LoVo (cell line): ENCODE results near the gene ACTR1A.
"Not testable (repeated sequence)": the region's sequence is repeated elsewhere in the genome, so short reads cannot be mapped to it uniquely, and the experiment has no call there.

ENCODE experiments used
- DNase-seq: peaks from one replicate; pipeline ENCODE4 v3.0.0-alpha.2; 2016; ENCODE audit warnings: low spot score

The ACTR1A gene

DNA sequence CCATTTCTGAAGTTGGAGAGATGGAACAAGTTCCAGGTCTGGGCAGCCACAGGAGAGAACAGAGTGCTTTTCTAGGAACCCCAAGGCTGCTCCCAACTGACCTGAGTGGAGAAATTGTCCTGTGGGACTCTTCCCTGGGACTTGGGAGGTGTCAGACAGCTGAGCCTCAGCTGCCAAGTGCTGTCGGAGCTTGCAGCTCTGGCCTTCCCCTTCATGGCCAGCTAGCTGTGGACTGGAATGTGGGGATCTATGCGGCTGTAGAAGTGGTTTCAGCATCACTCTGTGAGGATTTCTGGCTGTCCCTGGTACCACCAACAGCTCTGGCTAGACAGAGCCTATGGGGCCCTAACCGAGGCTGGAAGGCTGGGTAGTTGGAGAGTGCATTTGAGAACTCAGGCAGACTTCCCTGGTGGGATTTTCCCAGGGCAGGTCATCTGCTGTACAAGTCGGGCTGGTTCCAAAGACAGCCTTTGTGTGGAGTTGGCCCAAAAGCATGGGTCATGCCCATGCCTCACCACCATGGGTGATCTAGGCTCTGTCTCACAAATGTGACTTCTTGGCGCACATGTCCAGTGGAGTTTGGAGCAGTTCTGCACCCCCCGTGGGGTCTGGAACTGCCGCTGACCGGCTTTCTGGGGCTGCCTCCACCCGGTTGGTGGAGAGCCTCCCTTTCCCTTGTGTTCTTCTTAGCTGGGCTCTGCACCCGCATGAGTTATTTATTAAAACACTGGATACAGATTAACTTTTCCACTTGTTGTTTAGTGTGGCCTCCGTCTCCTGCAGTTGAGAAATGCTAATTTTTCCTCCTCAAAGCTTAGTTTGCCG, 12.2 kb upstream of the ACTR1A start:
- DNase-seq, result no peak

DNA sequence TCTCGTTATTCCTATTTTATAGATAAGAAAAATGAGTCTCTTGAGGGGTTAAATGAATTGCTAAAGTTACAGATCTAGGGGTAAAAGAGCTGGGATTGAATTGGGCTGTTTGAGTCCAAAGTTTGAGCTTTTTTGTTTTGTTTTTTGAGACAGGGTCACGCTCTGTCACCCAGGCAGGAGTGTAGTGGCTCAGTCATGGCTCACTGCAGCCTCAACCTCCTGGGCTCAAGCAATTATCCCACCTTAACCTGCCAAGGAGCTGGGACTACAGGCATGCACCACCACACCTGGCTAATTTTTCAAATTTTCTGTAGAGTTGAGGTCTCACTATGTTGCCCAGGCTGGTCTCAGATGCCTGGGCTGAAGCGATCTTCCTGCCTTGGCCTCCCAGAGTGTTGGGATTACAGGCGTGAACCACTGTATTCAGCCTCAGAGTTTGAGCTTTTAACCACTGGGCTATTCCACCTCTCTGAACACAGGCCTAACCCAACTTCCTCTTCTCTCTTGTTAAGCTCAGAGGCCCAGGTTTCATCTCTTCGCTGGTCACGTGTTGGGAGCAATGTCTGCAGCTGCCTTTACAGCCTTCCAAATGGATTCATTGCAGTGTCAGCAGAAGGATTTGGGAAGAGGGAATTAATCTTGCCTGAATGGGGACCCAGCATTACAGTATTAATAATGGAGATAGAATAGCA, 9.2 kb upstream of the ACTR1A start:
- no peak for DNase-seq

DNA sequence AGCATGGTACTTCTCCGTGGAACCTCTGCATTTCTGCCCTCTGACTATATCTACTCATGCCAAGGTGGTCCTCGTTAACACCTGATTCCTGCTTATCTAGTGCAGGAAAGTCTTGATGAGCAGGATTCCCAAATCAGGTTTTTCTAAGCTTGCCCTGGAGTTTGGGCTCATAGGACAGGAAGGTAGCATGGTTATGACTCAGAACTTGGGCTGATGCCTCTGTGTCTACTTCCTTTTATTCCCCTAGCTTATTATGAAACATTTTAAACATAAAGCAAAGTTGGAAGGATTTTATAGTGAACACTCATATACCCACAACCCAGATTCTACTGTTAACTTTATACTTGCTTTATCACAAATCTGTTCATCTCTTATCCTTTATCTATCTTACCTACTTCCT, 6.9 kb upstream of the ACTR1A start:
- no peak for DNase-seq

DNA sequence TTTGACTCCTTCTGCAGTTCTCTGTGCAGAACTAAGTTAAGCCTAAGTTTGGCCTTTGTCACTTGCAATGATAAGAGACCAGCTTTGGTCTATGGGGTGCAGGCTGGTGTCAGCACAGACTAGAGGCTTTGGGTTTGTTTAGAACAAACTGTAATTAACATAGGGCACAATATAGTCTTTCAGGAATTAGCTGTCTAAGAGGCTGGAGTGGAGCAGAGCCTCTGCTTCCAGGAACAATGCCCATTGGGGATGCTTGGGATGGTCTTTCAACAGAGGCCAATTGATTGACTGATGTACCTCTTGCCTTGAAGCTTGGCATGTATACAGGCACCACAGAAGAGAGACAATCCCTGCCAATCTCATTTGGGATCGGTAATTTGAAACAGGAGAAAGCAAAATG, 6.0 kb upstream of the ACTR1A start:
- no peak for DNase-seq

DNA sequence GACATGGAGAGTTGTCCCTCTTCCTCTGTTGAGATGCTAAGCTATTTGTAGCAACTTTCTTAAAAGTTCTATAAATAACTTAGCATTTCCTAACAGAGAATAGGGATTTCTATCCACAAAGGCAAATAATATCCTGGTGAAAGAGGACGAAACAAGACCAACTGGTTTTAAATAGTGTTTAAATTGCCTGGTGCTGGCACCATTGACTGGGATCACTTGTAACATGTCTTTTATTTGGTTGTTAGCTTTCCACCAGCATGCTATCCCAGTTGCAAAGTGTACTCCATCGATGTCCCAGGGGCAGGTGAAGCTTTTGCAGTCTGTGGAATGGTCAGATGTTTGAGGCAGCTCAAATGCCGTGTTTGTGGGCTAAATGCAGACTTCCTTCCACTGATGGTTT, 5.0 kb upstream of the ACTR1A start:
- DNase-seq, result no peak

DNA sequence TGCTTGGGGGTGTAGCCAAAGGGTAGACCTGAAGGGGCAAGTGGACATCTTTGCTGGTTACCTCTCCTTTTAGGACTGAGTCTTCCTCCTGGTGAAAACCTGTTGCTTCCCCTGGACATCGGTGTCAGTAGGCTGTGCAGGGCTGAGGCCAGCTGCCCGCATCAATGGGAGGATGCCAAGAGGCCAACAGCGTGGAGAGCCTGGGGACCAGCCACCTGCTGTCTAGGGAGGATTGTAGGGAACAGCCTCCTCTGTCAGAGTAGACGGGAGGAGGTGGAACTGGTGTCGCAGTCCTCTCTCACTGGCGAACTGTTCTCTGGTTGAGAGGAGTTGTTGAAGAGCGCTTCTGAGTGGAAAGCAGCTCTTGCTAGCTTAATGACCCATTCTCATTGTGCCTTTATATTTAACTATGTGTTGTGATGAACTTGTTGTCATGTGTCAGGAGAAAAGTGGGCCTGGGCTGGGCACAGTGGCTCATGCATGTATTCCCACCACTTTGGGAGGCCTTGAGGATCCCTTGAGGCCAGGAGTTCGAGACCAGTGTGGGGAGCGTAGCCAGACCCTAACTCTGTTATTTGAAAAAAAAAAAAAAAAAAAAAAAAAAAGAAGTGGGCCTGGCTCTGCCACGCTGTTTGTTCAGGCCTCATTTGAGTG, 3.1 kb upstream of the ACTR1A start:
- DNase-seq, result no peak

DNA sequence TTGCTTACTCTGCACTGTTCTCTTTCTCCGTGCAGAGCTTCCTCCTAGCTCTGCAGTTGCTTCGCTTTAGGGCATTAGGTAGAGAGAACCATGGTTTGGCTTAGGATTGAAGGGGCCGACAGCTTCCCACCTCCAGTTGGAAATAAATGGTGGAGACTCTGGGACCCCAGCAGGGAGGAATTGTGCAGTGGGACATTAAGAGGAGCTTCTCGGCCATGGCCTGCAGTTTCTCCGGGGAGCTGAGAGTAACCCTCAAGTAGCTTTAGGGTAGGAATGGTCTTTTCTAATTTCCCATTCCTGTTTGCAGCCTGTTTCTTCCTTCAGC, 2.4 kb upstream of the ACTR1A start:
- no peak for DNase-seq

DNA sequence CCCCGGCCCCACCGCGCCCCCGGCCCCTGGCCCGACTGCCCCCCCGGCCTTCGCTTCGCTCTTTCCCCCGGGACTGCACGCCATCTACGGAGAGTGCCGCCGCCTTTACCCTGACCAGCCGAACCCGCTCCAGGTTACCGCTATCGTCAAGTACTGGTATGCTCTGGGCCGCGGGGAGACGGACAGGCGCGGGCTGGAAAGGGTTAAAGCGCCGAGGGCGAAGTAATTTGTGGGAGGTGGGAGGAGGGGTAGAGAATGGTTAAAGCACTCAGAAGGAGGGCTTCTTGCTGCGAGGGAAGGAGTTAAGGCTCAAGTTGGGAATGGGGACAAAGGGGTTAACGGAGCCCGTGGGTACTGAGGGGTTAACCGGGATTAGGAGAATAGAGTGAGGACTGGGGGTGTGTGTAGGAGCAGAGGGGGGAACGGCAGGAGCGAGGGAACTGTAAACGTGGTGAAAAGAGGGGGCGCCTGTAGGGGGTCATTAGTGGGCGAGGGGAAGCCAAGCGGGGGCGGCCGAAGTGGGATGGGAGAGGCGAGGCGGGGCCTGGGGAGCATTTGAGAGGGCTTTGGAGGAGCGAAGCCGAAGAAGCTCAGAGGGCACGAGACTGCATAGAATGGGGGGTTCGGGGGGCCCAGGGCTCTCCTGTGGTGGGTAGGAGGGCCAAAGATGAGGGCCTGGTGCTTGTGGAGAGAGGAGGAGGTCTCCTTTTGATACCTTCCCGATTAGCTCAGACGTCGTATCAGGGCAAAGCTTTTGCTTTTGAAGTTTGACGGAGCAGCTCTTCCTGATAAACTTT, 1.9 kb upstream of the ACTR1A start:
- no peak for DNase-seq

DNA sequence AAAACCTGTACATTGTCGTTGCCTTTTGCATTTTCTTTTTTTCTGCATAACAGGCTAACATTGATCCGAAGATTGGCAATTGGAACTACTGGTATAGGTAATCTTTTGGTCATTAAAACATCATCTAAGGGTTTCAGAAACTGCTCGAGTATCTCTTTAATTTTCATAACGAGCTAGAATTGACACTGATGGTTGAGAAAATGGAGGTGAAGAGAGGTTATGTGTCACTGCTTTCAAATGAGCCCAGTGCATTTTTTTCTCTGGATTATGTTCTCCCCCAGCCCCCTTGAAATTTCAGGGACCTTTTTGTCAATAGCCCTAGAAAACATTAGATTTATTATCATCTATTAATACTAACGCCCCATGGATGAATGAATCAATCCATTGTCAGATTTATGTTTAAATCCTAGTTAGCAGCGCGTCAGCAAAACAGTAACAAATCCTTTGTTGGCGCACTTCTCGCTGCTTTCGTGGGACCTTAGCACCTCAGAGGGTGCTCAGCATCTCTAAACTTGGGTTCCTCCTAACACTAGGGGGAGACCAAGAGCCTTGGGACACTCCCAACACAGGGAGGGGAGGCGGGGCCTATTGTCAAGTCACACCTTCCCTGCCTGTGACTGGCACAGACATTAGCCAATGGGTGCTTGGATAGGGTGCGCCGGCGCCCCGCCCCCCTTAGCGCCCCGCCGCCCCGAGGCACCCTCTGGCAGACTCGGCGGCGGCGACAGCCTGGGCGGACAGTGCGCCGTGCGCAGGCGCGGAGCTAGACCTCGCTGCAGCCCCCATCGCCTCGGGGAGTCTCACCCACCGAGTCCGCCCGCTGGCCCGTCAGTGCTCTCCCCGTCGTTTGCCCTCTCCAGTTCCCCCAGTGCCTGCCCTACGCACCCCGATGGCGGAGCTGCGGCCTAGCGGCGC, 1.0 kb upstream of the ACTR1A start, which contains the start of gene SUFU:
SUFU (plus strand) TSS at position 709 of the 915 bp plus-strand sequence; CDS start at position 890, 181 bp downstream.
- DNase-seq, result peak; percentile 97

DNA sequence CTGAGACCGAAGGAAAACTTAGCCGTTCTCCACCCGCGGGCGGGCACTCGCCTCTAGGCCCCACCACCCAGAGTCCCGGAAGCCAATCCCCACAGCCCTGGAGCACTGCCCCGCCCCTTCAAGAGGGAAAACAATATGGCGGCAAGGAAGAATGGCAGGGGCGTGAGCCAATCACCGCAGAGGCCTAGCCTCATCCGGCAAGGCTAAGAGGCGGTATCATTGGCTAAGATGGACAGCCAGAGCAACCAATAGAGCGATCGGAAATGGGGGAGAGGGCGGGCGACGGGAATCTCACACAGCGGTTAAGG, 529 bp downstream of the ACTR1A start:
- peak; percentile 99 for DNase-seq

DNA sequence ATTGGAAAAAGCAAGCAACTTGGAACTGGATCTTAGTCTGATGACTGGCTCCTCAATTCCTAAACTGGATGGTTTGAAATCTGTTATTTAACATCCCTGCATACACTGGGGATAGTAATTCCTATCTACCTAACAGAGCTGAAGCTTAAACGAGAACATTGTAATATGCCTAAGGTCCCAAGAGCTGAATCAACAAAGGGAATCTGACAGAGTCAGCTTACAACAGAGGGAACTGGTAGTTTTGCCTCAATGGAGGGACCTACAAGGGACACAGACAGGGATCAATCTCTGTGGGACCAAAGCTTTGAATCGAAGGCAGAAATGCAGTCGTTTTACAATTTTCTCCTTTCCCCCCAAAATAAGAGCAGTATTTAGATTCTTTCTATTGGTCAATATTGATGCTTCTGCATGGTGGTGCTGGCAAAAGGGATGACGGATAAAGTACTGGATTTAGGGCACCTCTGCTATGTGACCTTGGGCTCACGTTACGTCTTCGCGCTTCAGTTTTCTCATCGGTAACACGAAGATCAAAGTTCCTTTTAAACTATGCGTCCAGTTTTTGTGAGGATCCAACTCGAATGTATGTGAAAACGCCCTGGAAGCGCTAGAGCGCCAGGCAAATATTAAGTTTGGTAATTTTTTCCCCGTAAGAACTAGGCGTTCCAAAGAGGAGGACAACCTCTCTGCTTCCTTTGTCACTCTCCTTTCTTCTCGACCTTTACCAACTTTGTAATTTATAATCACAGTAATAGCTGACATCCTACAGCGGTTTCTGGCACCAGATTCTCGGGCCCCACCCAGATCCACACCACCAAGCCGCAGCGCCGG, 1.1 kb downstream of the ACTR1A start:
- no peak for DNase-seq

DNA sequence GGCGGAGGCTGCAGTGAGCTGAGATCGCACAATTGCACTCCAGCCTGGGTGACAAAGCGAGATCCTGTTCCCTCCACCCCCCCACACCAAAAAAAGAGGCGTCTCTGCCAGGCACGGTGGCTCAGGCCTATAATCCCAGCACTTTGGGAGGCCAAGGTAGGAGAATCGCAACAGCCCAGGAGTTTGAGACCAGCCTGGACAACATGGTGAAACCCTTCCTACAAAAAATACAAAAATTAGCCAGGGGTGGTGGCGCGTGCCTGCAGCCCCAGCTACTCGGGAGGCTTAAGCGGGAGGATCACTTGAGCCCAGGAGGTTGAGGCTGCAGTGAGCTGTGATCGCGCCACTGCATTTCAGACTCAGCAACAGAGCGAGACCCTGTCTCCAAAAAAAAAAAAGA, 1.8 kb downstream of the ACTR1A start:
- not testable (repeated sequence) for DNase-seq

DNA sequence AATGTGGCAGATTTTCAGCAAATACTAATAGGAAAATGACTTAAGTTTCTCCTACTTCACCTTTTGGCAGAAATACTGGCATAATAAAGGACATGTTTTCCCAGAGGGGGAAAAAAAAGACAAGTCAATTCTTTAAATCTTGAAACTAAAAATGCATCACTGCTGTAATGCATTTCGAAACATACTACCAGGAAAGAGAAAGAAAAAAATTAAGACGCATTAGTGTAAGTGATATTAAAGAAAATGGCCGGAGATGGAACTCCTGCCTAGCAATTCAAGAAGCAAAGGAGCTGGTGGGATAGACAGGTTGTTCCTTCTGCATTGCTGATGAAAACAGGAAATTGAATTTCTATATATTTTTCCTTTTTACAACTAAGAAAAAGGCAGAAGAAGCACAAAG, 3.2 kb downstream of the ACTR1A start:
- DNase-seq, result no peak

DNA sequence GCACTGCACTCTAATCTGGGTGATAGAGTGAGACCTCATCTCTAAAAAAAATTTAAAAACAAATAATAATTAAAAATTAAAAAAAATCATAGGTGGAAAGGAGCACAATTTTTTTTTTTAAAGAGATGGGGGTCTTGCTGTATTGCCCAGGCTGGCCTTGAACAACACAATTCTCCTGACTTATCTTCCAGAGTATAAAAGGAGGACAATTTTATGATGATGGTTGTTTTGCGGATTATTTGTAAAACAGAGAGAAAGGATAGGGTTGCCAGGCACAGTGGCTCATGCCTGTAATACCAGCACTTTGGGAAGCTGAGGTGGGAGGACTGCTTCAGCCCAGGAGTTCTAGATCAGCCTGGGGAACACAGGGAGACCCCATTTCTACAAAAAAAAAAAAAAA, 5.0 kb downstream of the ACTR1A start:
- no peak for DNase-seq

DNA sequence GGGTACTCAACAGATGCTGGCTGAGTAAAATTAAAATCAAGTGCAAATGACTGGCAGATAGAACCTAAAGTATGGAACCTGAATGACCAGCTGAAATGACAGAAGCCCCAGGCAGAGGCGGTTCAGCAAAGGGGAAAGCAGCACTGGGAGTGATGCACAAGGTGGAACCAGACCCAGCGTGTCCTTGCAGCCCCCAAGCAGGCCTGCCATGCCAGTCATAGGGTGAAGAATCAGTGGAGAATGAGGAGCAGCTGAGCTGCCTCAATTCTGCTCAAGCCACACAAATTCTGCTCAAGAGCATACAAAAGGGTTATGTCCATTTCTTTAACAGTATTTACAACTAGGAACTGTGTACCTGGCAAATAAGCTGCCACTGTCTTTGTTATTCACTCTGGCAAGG, 8.7 kb downstream of the ACTR1A start:
- DNase-seq, result no peak

DNA sequence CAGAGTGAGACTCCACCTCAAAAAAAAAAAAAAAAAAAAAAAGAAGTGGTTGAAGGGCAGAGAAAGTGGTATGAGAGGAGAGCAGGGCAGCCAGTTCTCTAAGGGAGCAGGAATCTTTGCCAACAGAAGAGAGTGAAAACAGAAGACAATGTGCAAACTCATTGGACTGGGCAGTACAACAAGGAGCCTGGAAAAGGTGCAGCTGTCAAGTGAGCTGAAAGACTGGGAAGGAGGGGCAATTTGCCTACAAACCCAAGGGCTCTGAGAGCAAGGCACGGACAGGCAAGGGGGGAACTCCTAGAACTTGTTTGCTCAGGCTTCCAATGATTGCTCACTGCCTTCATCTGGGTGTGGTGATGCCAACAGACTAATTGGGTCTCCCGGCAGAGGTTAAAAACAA, 9.5 kb downstream of the ACTR1A start:
- DNase-seq, result no peak

DNA sequence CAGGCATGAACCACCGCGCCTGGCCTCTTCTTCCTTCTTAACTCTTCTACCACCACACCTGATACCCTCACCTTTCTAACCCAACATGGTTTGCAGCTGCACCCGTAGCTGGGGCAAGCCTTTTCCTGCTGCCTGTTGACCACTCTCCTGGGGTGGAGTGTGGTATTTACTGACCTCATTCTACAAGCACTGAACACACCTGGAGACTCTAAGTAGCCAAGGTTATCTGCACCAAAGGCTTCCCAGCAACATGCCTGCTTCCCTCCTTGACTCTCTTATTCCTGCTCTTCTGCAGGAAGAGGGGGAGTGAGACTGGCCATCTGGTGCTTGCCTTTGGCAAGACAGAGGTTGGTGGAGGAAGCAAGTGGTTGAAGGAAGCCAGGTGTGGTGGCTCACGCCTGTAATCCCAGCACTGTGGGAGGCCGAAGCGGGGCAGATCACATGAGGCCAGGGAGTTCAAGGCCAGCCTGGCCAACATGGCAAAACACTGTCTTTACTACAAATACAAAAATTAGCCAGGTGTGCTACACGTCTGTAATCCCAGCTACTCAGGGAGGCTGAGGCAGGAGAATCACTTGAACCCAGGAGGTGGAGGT, 10.1 kb downstream of the ACTR1A start:
- no peak for DNase-seq

DNA sequence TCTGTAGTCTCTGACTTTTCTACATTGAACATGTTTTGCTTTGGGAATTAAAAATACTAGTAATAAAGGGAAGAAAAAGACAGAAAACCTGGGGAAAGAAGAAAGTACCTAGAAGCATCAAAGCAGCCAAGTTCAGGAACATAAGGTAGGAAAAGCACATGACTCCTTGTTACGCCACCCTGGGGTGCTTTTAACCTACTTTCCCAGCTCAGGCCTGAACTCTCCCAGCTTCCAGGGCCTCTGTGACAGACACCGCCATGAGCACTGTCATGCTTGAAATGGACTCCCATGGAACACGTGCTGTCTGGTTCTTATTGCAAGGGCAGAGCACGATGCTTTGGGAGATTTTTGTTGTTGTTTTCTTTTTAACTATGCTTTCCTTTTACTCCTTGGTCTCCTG, 11.4 kb downstream of the ACTR1A start:
- no peak for DNase-seq

DNA sequence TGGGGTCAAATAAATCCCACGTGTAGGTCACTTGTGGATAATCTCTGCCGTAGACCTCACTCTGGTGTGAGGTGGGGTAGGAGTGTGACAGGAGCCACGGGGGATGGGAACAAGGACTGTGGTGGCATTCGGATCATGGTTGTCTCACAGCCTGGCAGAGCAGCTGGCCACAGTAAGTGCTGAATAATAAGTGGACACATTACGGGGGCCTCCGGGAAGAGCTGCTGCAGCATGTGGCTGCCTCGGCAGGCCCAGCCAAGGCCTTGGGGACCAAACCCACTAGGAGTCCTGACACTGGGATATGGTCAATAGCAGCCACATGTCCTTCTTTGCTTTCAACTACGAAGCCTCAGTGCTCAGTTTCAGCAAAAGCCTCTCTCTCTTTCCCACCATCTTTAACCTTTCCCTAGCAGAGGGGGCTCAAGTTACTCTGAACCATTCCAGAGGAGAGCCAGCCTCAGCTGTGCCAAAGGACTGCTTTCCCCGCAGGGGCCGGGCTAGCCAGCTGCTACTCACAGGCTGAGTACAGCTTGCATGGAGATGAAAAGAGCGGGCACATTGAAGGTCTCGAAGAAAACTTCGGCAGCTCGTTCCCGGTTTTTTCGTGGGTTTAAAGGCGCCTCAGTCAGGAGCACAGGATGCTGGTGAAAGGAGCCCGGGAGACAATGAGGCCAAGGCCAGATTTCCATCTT, 17.3 kb downstream of the ACTR1A start:
- DNase-seq, result no peak

DNA sequence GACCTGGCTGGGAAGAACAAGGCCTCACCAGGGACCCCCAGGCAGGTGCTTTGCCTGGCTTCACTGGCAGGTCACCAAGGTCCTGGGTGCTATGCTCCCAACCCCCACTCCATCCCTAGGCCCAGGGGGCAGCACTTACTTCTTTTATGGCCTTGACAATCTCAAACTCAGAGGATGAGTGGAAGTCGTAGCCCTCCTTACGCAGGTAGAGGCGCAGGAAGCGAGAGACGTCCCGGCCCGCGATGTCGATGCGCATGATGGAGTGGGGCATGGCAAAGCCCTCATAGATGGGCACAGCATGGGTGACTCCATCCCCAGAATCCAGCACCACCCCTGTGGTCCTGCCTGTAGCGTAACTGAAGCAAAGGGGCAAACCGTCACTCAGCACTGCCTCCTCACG, 18.5 kb downstream of the ACTR1A start:
- DNase-seq, result no peak
